GM12864 (cell line): ENCODE measurements around the gene TCAP.
A peak's percentile ranks its signal among the peaks of the same experiment; 100 is the strongest.

ENCODE experiments used
- DNase-seq: peaks from one replicate; pipeline ENCODE4 v3.0.0-alpha.2; 2011; ENCODE audit warnings: low read depth
- H3K4me3 ChIP-seq: 2 replicates; pipeline ENCODE4 v1.5.1; 2011; ENCODE audit warnings: mild to moderate bottlenecking, low read depth, low read length, control low read depth
- CTCF ChIP-seq: IDR thresholded peaks from 2 replicates; pipeline ENCODE4 v1.5.1; 2011; ENCODE audit warnings: low read depth, mild to moderate bottlenecking, moderate library complexity, low read length, control low read depth, inconsistent platforms; ENCODE audit errors: missing control alignments

TCAP gene

DNA sequence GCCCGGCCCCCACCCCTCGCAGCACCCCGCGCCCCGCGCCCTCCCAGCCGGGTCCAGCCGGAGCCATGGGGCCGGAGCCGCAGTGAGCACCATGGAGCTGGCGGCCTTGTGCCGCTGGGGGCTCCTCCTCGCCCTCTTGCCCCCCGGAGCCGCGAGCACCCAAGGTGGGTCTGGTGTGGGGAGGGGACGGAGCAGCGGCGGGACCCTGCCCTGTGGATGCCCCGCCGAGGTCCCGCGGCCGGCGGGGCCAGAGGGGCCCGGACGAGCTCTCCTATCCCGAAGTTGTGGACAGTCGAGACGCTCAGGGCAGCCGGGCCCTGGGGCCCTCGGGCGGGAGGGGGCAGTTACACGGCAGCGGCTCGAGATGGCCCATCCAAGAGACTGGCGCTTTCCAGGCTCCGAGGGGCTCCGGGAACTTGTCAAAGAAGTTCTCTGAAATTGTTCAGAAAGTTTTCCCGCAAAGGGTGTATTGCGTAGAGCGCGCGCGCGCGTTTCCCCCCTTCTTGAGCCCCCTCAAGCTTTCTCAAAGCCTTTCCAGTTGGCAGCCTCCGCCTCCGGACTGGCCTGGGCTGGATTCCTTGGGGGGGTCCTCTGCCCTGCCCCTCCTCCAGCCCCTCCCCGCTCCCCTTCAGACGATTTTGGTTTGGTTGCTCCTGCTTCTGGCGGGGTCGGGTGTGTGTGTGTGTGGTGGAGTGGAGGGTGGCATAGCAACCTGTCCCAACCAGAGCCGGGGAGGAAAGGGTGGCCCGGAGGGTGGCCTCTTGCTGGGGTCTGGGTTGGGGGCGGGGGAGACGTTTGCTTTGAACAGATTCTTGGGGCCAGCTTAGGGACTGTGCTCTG, 35.2 kb downstream of the TCAP start:
- DNase-seq: no peak
- no peak for TF ChIP-seq CTCF
- H3K4me3 ChIP-seq: no peak overlapping the region

DNA sequence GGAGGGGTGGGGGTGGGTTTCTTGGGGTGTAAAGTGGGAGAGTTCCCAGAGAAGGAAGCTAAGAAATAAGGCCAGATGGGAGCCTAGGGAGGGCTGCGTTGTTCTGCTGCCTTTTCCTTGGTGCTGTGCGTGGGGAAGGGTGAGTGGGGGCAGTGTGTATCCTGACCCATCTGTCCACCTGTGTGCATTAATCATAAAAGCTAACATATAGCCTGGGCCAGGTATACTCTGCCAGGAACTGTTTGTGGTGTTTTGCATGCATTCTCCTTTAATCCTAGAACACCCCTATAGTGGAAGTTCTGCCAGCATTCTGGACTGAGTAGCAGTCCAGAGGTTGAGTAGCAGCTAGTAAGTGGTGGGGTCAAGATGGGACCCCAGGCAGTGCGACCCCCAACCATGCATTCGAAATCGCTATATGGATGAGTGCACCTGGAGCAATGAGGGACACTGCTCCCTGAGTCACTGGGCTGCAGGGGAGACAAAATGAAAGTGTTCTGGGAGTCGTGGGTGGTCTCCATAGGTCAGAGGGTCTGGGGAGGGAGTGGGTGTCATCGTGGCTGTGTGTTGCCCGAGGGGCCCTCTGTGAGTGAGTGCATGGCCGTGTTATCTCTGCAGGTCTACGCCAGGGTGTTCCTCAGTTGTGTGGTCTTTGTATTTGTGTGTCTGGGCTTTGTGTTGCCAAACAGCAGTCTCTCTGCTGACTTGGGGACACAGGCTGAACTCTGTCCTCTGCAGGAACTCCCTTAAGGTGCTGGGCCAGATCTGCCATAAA, 36.0 kb downstream of the TCAP start:
- no peak for TF ChIP-seq CTCF
- DNase-seq: no peak
- no peak overlapping the region for H3K4me3 ChIP-seq

DNA sequence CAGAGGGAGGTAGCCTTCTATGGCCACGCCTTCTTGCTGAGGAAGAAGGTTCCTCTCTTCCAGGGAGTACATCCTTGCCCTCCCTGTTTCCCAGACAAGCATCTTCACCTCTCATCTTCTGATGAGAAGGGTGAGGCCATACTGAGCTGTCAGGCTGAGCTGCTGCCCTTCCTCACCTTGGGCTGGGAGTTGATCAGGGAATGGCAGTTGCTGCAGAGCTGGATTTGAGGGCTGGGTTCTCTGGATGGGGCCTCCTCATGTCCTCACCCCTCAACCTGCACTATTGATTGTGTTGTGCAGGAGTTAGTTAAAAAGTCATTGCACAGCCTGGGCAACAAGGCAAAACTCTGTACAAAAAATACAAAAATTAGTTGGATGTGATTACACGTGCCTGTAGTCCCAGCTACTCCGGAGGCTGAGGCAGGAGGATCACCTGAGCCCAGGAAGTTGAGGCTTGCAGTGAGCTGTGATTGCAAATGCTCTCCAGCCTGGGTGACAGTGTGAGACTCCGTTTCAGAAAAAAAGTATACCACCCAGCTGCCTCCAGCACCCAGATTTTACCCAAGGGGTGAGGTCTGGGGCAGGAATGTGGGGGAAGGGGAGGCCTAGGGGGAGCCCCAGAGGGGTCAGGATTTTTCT, 36.8 kb downstream of the TCAP start:
- H3K4me3 ChIP-seq: no peak overlapping the region

DNA sequence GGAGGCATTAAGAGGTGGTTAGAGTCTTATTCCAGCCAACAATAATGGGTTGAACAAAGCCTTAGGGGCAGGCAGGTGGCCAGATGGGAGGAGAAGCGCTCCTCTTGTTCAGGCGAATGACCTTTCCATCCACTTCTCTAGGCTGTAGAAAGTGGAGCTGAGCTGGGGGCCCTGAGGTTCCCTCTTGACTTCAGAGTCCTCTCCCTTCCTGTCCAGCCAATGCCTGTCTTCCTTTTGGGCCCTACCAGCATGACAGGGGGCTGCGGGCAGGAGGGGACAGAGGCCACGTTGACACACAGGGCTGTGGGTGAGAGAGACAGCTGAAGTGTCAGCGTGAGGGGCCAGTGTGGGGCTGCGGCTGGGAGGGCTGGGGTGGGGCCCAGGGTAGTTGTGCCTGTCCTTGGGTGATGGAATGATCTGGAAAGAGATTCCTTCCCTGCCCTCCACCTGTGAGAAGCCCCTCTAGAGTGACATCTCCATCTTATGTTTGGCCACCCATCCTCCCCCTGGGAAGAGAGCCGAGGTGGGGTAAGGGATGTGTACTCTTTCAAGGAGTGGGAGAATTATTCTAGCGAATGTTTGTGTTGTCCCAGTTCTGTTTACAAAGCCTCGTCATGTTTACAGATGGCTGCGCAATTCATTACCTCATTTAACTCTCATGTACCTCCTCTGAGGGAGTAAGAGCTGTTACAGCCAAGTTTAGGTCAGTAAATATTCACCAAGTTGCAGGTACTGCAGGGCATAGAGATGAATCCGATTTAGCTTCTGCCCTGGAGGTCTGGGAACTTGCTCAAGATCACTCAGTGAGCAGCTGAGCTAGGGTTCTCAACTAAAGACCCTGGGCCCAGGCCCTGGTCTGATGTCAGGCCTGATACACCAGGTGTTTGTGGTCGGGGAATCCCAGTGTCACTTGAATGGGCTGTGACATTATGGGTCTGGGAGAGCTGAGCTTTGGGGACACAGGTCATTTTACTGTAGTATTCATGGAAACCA, 38.0 kb downstream of the TCAP start:
- no peak overlapping the region for H3K4me3 ChIP-seq
- no peak for TF ChIP-seq CTCF
- peak; percentile 16 for DNase-seq

More for the DNA sequence above, 36.8 kb downstream of the TCAP start:
- no peak for TF ChIP-seq CTCF
- DNase-seq: no peak

DNA sequence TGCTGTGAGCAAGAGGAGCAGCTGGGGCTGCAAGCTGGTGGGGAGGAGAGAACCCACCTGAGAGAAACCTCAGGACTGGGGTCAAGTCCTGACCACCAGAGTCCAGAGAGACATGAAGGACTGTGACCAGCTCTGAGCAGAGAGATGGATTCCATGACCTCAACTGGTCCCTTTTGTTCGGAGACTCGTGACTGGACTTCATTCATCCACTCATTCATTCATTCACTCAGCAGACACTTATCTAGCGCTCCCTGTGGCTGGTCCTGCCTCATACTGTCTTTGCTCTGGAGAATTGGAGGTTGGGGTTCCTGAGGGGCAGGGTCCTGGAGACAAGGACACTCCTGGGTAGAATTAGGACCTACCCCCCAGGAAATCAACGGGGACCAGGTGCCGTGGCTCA, 38.8 kb downstream of the TCAP start:
- no peak overlapping the region for H3K4me3 ChIP-seq
- no peak for DNase-seq
- TF ChIP-seq CTCF: no peak
